GM19239 (cell line): ENCODE measurements around the gene DRAM1.
A peak's percentile ranks its signal among the peaks of the same experiment; 100 is the strongest.

ENCODE experiments used
- DNase-seq: peaks from one replicate; pipeline ENCODE4 v3.0.0; 2011; ENCODE audit warnings: low spot score; ENCODE audit not compliant: insufficient read length
- FAIRE-seq: peaks from 2 replicates; lab custom pipeline; 2011; peaks lifted over from hg19 to GRCh38; lab: Jason Lieb, UNC

The DRAM1 gene

DNA sequence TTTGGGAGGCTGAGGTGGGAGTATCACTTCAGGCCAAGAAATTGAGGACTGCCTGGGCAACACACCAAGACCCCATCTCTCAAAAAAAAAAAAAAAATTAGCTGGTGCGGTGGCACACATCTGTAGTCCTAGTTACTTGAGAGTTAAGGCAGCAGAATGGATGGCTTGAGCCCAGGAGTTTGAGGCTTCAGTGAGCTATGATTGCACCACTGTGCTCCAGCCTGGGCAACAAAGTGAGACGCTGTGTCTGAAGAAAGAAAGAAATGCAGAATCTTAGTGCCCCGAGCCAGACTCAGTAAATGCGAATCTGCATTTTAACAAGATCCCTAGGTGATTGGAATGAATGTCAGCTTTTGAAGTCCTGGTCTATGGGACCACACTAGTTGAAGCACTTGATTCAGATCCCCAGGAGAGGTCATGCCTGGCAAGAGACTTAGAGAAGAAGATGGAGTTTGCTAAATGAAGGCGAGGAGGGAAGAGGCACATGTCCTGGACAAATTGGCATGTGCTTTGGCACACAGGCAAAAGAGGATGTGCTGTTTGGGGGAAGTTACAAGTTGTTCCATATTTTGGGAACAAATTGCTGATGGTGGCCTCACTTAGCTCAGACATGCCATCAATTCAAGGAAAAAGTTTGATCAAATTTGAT is 56.6 kb downstream of the DRAM1 start:
- DNase-seq: no peak
- FAIRE-seq: no peak

DNA sequence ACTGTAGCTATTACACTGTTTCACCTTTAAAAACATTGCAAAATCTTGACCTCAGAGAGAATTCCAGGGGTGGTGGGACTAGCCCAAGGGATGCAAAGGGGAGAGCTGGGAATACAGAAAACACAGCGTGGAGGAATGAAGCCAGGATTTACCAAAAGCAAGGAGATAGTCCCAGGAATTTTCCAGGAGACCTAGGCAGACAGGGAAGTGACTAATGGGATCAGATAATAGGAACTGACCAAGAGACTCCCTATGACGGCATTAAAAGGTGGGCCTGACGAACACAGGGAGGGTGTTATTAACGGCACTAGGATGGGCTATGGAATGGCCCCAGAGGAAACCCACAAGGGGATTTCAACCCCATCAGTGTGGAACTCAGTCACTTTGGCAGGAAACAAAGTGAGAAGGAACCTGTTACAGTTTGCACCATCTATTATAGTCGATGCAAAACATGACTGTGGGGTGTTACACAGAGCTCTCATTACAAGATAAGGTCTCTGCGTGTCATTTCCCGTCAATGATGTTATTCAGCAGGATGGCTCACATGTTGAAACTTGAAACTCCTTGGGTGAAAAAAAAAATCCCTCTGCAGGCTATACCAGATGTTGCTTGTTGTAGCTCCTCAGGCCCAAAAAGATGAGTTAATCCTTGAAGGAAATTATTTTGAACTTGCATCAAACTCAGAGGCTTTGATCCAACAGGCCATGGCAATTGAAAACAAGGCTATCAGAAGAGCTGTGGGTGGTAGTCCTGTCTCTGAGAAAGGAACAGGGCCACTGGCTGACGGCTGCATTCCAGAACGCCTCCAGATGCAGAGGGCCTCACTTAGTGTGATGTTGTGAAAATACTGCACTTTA is 58.7 kb downstream of the DRAM1 start:
- DNase-seq (peak; percentile 26), FAIRE-seq (peak; percentile 95)

DNA sequence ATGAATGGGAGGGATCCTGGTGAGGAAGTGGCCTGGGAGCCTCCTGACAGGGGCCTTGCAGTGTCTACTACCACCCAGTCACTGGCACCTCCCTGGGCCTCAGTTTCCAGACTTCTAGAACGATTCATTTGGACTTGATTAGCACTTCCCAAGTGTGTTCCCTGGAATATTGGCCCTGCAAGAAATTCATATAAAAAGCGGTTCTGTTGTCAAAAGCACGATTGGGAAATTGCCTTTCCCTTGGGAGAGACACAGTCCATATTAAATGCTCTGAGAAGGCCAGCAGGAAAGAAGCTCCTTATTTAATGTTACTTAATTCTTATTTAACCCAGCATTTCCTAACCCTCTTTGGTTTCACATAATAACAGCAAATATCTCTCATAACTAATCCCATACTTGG is 61.9 kb downstream of the DRAM1 start:
- DNase-seq: no peak
- FAIRE-seq: no peak

DNA sequence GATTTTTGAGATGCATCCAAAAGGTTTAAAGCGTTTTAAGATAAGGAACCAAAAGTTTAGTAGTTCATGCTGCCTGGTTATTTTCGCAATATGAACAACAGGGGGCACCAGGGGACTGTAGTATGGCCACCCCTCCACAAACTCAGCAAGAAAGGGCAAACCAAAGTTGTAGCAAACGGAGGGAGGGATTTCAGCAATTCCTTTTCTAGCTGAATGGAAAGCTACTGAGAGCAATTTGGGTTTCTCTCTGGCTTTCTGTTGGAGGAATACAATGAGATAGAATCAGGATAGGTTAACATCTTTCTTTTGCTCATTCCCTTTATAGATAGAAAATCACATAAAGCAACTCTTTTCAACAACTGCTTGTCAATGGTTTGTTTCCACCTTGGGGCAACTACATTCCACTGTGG is 62.5 kb downstream of the DRAM1 start:
- no peak for DNase-seq
- FAIRE-seq: peak; percentile 93

DNA sequence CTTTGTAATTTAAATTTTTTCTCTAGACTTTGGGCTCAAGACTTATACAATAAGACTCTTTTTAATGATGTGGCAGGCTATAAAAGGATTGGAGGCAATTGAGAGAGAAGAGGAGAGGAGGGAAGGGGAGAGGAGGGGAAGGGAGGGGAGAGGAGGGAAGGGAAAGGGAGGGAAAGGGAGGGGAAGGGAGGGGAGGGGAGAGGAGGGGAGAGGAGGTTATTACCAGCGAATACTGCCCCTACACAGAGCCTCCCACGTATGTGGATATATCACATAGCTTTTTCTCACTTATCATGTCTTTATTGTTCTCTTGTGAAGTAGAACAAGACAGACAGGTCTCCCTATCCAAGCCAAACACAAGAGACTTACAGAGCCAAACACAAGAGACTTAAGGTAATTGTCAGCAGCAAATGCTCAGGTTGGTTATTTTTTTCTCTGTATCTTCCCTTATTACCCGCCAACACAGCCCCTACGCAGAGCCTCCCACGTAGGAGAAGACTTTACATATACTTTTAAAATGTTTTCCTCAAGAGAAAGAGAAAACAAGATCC is 63.1 kb downstream of the DRAM1 start:
- FAIRE-seq (no peak), DNase-seq (no peak)

DNA sequence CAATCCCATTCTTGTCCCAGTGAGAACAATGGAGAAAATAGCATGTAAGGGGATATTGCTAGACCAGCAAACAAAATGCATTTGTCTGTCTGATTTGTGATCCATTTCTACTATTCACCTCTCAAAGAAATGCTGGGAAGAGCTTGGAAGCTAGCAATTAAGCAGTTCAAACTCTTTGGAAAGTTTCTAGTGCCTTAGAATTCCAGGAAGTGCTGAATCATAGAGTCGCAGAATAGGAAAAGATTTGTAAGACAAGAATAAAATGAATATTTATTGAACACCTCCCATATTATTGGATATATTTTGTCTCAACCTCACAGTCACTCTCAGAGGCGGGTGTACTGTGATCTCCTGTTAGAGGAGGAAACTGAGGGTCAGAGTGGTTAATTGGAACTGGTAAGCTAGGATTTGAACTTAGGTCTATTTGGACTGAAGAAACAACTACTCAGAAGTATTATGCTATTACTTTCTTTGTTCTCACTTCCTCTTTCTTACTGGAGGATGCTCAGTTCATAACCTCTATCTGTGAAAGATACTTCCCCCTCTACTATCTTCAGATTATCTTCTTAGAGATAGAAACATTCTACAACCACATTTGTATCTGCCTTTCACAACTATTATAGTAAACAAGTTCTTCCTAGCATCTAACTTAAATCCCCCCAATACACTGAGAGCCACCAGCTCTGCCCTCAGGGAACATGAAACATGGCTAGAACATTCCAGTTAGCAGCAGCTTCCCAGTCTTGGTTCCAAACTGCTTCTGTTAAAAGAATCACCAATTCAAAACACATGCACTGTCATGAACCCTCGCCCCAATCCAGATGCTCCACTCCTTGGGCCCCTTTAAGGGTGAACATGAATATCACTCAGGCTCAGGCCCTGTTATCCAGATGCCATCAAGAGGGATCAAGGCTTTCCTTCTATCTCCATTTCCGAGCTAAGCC is 64.2 kb downstream of the DRAM1 start:
- no peak for DNase-seq

DNA sequence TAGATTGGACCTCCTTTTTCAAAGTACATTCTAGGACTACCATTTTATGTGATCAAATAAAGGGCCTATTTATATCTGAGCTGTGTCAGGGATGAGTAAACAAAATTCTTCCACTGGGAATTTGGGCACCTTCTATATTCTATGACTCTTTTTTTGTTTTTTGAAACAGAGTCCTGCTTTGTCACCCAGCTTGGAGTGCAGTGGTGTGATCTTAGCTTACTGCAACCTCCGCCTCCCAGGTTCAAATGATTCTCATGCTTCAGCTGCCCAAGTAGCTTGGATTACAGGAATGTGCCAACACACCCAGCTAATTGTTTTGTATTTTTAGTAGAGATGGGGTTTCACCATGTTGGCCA is 64.8 kb downstream of the DRAM1 start:
- no peak for FAIRE-seq

More for the DNA sequence above, 64.2 kb downstream of the DRAM1 start:
- peak; percentile 51 for FAIRE-seq

DNA sequence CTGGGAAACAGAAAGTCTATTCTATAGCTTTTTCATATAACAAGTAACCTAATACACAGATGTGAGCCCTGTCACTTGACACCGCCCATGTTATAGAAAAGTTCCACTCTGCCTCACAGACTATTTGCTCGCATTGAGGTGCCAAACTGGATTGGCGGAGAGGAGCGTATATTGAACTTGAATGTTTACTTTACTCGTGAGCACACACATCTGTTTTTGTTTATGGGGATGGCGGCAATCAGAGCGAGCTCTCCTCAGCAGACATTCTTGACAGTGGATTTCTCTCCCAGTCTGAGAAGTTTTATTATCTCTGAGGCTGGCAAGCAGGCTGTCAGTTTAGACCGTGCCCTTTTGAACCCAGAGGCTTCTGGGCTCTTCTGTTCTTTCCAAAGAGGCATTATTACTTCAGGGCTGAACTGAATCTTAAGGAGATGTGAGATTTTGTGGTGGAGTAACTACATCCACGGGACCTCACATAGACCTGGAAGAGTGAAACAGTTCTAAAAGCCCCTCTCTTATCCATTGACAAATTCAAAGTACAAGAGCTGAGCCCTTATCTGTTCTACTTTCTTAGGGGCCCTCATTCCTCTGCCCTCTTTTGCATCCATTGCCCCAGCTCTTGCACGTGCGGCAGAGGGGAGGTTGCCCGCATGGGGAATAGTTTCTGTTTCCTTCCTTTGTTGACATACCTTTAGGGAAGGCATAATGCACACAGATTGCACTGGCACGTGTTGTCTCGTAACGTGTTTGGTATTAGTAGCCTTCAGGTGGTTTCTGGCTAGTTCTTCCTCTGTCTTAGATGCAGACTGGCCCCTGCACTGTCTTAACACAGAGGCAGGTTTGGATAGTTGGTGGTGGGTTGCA is 68.2 kb downstream of the DRAM1 start:
- no peak for FAIRE-seq

More for the DNA sequence above, 64.8 kb downstream of the DRAM1 start:
- no peak for DNase-seq

DNA sequence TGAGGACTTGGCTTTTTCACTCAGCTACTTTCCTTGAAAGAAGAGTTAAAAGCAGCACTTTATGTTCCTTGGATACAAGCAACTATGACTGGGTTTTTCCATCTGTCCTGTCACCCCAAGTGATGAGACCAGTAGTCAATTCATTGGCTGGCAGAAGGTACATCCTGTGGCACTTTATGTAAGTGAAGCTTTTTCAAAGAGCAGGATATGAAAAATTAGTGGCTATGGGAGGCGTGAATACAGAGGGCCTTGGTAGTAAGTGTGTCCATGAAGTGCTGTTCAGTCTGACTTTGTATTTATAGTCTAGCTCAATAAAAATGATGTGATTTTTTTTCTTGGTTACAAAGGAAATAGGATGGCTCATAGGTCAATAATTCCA is 68.8 kb downstream of the DRAM1 start:
- FAIRE-seq (no peak), DNase-seq (no peak)

More for the DNA sequence above, 68.2 kb downstream of the DRAM1 start:
- DNase-seq: no peak

DNA sequence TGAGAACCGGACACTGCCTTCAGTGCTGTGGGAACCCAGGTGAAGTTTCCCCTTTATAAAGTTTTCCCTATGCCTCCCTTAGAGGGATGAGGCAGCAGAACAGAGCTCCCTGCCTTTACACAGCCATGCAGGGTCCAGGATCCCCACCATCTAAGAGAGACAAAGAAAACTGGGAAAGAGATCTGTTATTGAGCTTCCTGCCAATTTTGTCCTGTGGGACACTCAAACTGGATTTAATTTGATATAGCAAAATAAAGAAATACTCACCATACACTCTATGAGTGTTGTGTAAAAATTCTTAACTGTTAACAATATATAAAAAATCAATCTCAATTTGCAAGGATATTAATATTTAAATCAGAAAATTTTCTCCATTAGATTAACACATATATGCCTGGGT is 69.9 kb downstream of the DRAM1 start:
- DNase-seq (no peak), FAIRE-seq (no peak)

DNA sequence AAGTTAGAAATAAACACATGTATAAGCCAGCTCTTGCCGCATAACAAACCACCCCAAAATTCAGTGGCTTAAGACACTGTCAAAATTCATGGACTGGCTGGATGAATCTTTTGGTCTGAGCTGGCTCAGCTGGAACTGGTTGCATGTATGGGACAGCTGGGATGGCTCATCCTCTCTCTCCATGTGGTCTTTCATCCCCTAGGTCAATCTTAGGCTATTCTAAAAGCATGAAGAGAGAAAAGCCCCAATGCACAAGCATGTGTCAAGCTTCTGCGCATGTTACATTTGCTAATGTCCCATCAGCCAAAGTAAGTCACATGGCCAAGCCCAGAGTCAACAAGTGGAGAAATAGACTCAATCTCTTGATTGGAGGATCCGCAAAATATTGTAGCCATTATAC is 71.0 kb downstream of the DRAM1 start:
- no peak for DNase-seq
- no peak for FAIRE-seq

DNA sequence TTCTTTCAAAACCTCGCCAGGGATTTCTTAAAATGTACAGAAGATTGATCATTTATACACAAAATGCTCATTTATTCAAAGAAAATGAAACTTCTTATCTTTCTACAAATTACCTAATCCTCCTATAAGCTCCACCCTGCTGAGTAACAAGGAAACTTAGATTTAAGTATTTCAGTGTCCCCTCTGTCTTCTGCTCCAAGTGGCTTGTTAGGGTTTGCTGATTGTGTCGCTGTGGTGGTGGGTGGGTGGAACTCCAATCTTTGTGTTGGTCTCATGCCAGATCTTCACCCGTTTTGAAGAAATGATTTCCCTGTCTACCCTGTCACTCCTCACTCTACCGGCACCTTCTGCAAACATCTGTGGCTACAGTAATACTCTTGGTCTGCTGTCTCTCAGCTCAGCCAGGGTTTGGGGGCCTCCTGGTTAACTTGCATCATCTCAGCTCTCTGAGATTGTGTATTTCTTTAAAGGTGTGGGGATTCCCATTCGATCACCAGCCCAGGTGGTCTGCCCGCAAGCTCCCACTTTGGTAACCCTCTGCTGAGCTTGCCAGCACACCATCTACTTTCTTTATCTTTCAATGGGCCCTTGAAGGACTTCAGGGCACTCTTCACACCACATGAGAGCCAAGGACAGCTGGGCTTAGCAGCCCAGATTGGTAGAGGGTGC is 73.8 kb downstream of the DRAM1 start:
- DNase-seq (no peak), FAIRE-seq (peak; percentile 53)

DNA sequence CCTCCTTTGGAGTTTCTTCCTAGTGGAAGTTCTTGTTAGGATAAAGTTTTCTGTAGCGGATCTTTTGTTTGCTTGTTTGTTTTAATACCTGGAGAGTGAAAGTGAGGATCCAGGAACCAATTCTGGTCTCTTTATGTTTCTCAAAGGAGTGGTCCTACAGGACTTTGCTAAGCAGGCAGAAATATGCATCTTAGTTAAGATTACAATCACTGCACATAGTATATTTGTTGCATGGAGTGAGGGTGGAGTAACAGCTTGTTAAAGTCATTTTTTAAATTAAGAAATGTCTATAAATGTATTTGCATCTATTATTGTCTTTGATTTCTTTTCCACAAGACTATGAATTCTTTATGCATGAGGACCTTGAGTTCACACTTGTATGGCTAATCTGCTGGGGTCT is 76.7 kb downstream of the DRAM1 start:
- FAIRE-seq (no peak), DNase-seq (no peak)

DNA sequence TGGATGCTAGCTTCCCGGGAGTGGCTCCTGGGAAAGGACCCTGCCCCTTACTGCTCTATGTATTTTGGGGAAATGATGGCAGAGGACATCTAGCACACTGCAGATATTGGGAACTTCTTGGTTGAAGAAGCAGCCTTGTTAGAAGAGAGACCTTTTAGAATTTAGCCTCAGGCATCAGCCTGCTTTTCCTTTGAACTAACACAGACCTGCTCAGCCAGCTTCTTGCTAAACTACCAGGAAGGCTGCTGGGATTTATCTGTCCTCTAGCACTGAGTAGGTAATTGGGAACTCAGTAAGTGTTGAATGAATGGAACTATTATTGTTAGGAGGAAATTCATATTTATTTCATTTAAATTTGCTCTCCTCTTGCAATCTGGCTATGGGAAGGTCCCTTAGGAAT is 77.3 kb downstream of the DRAM1 start:
- no peak for DNase-seq
- no peak for FAIRE-seq

DNA sequence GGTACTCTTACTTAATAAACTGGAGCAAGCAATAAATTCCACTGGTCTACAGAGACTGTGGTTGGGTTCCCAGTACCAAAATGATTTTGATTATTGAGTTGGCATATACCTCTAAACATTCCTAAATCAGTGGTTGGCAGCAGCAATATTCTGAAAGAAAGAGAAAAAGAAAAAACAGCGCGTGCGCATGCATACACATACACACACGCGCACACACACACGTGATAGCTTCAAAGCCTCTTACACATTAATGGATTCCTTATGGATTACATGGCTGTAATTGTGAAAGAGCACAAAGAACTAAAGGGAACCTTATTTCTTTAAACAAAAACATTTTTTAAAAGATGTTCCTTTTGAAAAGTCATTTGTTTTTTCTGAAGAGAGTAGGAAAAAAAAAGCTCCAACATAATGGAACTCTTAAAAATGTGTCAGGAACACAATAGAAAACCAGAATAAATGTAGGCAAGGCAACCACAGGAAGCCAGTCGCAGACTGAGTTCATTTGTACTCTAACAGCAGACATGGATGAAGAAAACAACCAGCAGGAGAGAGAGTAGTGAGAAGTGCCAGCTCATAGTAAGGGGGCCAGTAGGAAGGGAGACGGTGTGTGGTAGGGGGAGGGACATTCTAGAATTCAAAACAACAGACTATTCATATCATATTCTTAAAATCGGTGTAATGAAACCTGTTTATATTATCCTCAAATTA is 80.0 kb downstream of the DRAM1 start:
- DNase-seq: no peak
- no peak for FAIRE-seq

DNA sequence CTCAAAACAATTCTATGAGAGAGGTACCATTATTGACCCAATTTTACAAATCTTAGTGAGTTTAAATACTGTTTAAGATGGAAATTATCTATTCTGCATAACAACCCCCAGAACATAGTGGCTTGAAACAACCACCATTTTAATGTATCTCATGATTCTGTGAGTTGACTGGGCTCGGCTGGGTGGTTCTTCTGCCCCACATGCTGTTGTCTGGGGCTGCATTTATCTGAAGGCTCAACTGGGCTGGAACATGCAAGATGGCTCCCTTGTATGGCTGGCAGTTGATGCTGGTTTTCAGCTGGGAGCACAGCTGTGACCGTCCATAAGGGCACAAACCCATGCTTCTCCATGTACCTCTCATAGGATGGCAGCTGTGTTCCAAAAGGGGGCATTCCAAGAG is 82.2 kb downstream of the DRAM1 start:
- FAIRE-seq (no peak), DNase-seq (no peak)

DNA sequence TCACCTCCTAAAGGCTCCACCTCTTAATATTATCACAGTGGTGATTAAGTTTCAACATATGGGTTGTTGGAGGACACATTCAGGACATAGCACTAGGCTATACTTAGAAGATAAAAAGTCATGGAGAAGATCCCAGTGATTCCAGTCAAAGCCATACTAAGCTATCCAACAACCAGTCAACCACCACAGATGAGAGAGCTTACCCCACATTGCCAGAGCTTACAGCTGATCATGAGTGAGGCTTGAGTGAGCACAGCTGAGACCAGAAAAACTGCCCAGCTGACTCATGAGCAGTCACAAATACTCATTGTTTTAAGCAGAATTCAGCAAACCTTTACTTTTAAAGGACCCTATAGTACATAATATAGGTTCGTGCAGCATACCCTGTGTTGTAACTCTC is 85.1 kb downstream of the DRAM1 start:
- DNase-seq (no peak), FAIRE-seq (no peak)

DNA sequence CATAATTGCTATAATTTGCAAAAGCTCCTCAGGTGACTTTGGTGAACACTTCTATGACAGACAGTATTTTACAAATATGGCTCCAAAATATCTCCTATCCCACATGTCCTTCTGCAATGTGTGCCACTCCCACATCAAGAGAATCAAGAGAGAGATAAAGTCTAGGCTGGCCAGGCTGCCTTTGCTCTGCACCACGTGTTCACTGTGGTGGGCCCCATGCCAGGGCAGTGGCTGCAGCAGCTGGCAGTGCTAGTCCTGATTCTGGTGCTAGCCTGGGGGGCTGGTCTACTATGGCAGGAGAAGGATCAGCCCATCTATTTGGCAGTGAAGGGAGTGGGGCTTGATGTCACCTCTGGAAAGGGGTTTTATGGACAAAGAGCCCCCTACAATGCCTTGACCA is 86.3 kb downstream of the DRAM1 start:
- DNase-seq (no peak), FAIRE-seq (no peak)
